Keratinocyte (primary cell): ENCODE data around the gene PSMB7.

ENCODE experiments used
- EZH2 ChIP-seq: IDR thresholded peaks from one replicate; pipeline ENCODE4 v1.6.1; 2012; ENCODE audit warnings: inconsistent platforms, mild to moderate bottlenecking, low read length, moderate library complexity
- TF ChIP-seq, protein P1 (sequence below), 3 experiments: IDR thresholded peaks in 1 of 3; conservative IDR thresholded peaks in 1 of 3; optimal IDR thresholded peaks in 1 of 3; 2 replicates in 2 of 3; 3 replicates in 1 of 3; pipeline versions ENCODE3 to v1.5.1; 2011; ENCODE audit warnings: low read length in 3 of 3, mild to moderate bottlenecking in 3 of 3, moderate library complexity in 2 of 3, control low read depth in 1 of 3, inconsistent platforms in 1 of 3; ENCODE audit not compliant: insufficient read depth in 2 of 3; ENCODE audit errors: extremely low read depth in 1 of 3

DNA sequence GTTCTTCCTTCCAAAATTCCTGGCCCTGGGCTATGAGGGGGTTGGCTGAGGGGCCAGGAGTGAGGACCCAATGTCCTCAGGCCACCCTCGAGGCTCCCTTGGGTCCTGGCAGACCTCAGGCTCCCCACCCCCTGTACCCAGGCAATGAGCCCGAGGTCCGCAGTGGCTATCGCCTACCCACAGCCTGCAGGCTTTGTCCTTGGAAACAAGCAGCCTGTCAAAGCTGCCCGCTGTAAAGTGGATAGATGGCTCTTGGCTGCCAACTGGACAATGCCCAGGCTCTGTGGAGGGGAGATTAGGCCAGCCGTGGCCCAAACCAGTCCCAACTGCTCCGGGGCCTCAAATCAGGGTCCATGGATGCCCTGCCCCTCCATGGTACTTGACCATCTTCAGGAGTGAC lies 32.8 kb upstream of the PSMB7 start:
- TF ChIP-seq, protein P1, sequence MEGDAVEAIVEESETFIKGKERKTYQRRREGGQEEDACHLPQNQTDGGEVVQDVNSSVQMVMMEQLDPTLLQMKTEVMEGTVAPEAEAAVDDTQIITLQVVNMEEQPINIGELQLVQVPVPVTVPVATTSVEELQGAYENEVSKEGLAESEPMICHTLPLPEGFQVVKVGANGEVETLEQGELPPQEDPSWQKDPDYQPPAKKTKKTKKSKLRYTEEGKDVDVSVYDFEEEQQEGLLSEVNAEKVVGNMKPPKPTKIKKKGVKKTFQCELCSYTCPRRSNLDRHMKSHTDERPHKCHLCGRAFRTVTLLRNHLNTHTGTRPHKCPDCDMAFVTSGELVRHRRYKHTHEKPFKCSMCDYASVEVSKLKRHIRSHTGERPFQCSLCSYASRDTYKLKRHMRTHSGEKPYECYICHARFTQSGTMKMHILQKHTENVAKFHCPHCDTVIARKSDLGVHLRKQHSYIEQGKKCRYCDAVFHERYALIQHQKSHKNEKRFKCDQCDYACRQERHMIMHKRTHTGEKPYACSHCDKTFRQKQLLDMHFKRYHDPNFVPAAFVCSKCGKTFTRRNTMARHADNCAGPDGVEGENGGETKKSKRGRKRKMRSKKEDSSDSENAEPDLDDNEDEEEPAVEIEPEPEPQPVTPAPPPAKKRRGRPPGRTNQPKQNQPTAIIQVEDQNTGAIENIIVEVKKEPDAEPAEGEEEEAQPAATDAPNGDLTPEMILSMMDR (optimal IDR thresholded peaks at IDR 0.05 in 1 of 3, IDR thresholded peaks at IDR 0.05 in 1 of 3, conservative IDR thresholded peaks at IDR 0.05 in 1 of 3; ENCODE audit: extremely low read depth in 1 of 3, insufficient read depth in 2 of 3, low read length in 3 of 3) = no peak
- TF ChIP-seq EZH2 = no peak
